IMR-90 (cell line): Measurements from ENCODE around the gene METTL8.

Experiments used
- BHLHE40 ChIP-seq: fragments of 150-350 bp; IDR thresholded peaks from 2 replicates; pipeline ENCODE4 v1.6.1; 2016; ENCODE audit warnings: mild to moderate bottlenecking, low read depth, low read length
- CEBPB ChIP-seq: IDR thresholded peaks from 2 replicates; pipeline ENCODE4 v1.6.1; 2012; ENCODE audit warnings: low read depth, low read length, improper control_type of control experiment
- CHD1 ChIP-seq: IDR thresholded peaks from 2 replicates; pipeline ENCODE4 v1.6.1; 2012; ENCODE audit warnings: low read depth, low read length, improper control_type of control experiment
- CTCF ChIP-seq: conservative IDR thresholded peaks from 2 replicates; pipeline ENCODE4 v1.5.1; 2012; ENCODE audit warnings: mild to moderate bottlenecking, low read depth, low read length, improper control_type of control experiment
- ELK1 ChIP-seq: fragments of 150-350 bp; IDR thresholded peaks from 2 replicates; pipeline ENCODE4 v1.6.1; 2016; ENCODE audit warnings: low read depth, mild to moderate bottlenecking, low read length, moderate library complexity, borderline replicate concordance
- FOS ChIP-seq: fragments of 150-350 bp; IDR thresholded peaks from 2 replicates; pipeline ENCODE4 v1.6.1; 2016; ENCODE audit warnings: low read depth, low read length
- MAFK ChIP-seq: IDR thresholded peaks from 2 replicates; pipeline ENCODE4 v1.6.1; 2012; ENCODE audit warnings: low read depth, low read length, improper control_type of control experiment
- MAZ ChIP-seq: IDR thresholded peaks from 2 replicates; pipeline ENCODE4 v1.6.1; 2012; ENCODE audit warnings: low read depth, mild to moderate bottlenecking, low read length, improper control_type of control experiment, moderate library complexity, borderline replicate concordance
- POLR2A ChIP-seq: IDR thresholded peaks from 2 replicates; pipeline ENCODE4 v1.6.1; 2012; ENCODE audit warnings: mild to moderate bottlenecking, low read depth, low read length
- RAD21 ChIP-seq: IDR thresholded peaks from 2 replicates; pipeline ENCODE4 v1.6.1; 2012; ENCODE audit warnings: low read length, improper control_type of control experiment
- RCOR1 ChIP-seq: IDR thresholded peaks from 2 replicates; pipeline ENCODE4 v1.6.1; 2012; ENCODE audit warnings: mild to moderate bottlenecking, low read length, improper control_type of control experiment; ENCODE audit not compliant: insufficient replicate concordance
- RFX5 ChIP-seq: IDR thresholded peaks from 2 replicates; pipeline ENCODE4 v1.8.0; 2012; ENCODE audit warnings: low read depth, mild to moderate bottlenecking, low read length, moderate library complexity
- SMC3 ChIP-seq: fragments of 150-350 bp; IDR thresholded peaks from 2 replicates; pipeline ENCODE4 v1.6.1; 2016; ENCODE audit warnings: low read depth, mild to moderate bottlenecking, antibody characterized with exemption, low read length, moderate library complexity
- USF2 ChIP-seq: fragments of 150-350 bp; IDR thresholded peaks from 2 replicates; pipeline ENCODE4 v1.6.1; 2017; ENCODE audit warnings: mild to moderate bottlenecking, antibody characterized with exemption, low read length, low read depth

GRCh38 chr2:171407676-171408044 lies 26.1 kb downstream of the METTL8 start:
- TF ChIP-seq FOS (no peak), CEBPB (no peak), CTCF (no peak), BHLHE40 (no peak), POLR2A (no peak), RAD21 (no peak), USF2 (no peak), ELK1 (no peak), RFX5 (no peak), SMC3 (no peak), MAZ (no peak), RCOR1 (no peak), MAFK (no peak), CHD1 (no peak)
